HepG2 (cell line): ENCODE measurements around the gene METTL27. TPM values are rescaled to one million over a fixed set of nuclear protein-coding genes. Genes with fewer than 3 reads are reported as not detected.

Source experiments
- BCL6 ChIP-seq: IDR thresholded peaks from 2 replicates; pipeline ENCODE4 v1.6.1; 2016; ENCODE audit warnings: missing genetic modification reagents, missing compliant biosample characterization
- BORCS8-MEF2B ChIP-seq: sonication (generic); formaldehyde crosslinking; IDR thresholded peaks from 2 replicates; pipeline ENCODE4 v1.8.0; 2022; ENCODE audit warnings: mild to moderate bottlenecking, missing genetic modification reagents
- CBX1 ChIP-seq: IDR thresholded peaks from one replicate; pipeline ENCODE4 v1.6.1; 2016; ENCODE audit warnings: antibody characterized with exemption, low read depth
- CEBPB ChIP-seq: IDR thresholded peaks from 2 replicates; pipeline ENCODE4 v1.6.1; 2011; ENCODE audit warnings: low read depth, low read length, improper control_type of control experiment, borderline replicate concordance
- CHCHD3 ChIP-seq: sonication (generic); formaldehyde crosslinking; IDR thresholded peaks from 2 replicates; pipeline ENCODE4 v1.8.0; 2022; ENCODE audit warnings: mild to moderate bottlenecking, missing genetic modification reagents, moderate library complexity
- CHD4 ChIP-seq: fragments of 200-600 bp; sonication (generic); IDR thresholded peaks from 2 replicates; pipeline ENCODE4 v1.7.0; 2017; ENCODE audit warnings: mild to moderate bottlenecking, low read length, borderline replicate concordance
- EED ChIP-seq: sonication (generic); formaldehyde crosslinking; IDR thresholded peaks from 2 replicates; pipeline ENCODE4 v1.5.0; 2020; ENCODE audit warnings: mild to moderate bottlenecking, missing genetic modification reagents
- FOXP1 ChIP-seq, 2 experiments: fragments of 450-650 bp in 1 of 2; IDR thresholded peaks; 2 replicates each; pipeline ENCODE4 v1.6.1; 2017 to 2018; ENCODE audit warnings: antibody characterized with exemption in 1 of 2
- HDAC1 ChIP-seq: sonication (generic); formaldehyde crosslinking; IDR thresholded peaks from 2 replicates; pipeline ENCODE4 v1.5.1; 2020; ENCODE audit warnings: mild to moderate bottlenecking, missing genetic modification reagents
- HDAC2 ChIP-seq: sonication (generic); formaldehyde crosslinking; IDR thresholded peaks from 2 replicates; pipeline ENCODE4 v1.4.0; 2020; ENCODE audit warnings: missing genetic modification reagents
- HNRNPLL ChIP-seq: fragments of 200-400 bp; formaldehyde crosslinking; IDR thresholded peaks from 2 replicates; pipeline ENCODE4 v1.6.1; 2017; ENCODE audit warnings: mild to moderate bottlenecking, low read depth, low read length; ENCODE audit not compliant: poor library complexity, severe bottlenecking
- NR2F2 ChIP-seq: IDR thresholded peaks from 2 replicates; pipeline ENCODE4 v1.6.1; 2012; ENCODE audit warnings: low read depth, inconsistent platforms, borderline replicate concordance
- PAXIP1 ChIP-seq: sonication (generic); formaldehyde crosslinking; conservative IDR thresholded peaks from 2 replicates; pipeline ENCODE4 v1.4.0; 2020; ENCODE audit warnings: mild to moderate bottlenecking, missing genetic modification reagents, moderate library complexity
- SOX5 ChIP-seq: IDR thresholded peaks from 2 replicates; pipeline ENCODE4 v1.6.1; 2016; ENCODE audit warnings: borderline replicate concordance
- TIGD3 ChIP-seq: sonication (generic); formaldehyde crosslinking; IDR thresholded peaks from 2 replicates; pipeline ENCODE4 v1.5.1; 2020; ENCODE audit warnings: mild to moderate bottlenecking, missing genetic modification reagents, borderline replicate concordance
- XBP1 ChIP-seq: sonication (generic); formaldehyde crosslinking; IDR thresholded peaks from 2 replicates; pipeline ENCODE4 v1.5.0; 2020; ENCODE audit warnings: missing genetic modification reagents
- YEATS2 ChIP-seq: sonication (generic); formaldehyde crosslinking; IDR thresholded peaks from 2 replicates; pipeline ENCODE4 v1.4.0; 2020; ENCODE audit warnings: missing genetic modification reagents, borderline replicate concordance
- ZEB1 ChIP-seq: IDR thresholded peaks from 2 replicates; pipeline ENCODE4 v1.6.1; 2012; ENCODE audit warnings: mild to moderate bottlenecking, low read depth, inconsistent platforms; ENCODE audit not compliant: insufficient replicate concordance
- ZFX ChIP-seq: sonication (generic); formaldehyde crosslinking; IDR thresholded peaks from 2 replicates; pipeline ENCODE4 v1.4.0; 2020; ENCODE audit warnings: mild to moderate bottlenecking, low read depth, missing genetic modification reagents, moderate library complexity
- ZMYM3 ChIP-seq: sonication (generic); formaldehyde crosslinking; IDR thresholded peaks from 2 replicates; pipeline ENCODE4 v1.5.1; 2020; ENCODE audit warnings: mild to moderate bottlenecking, missing genetic modification reagents
- ZNF629 ChIP-seq: sonication (generic); formaldehyde crosslinking; conservative IDR thresholded peaks from 2 replicates; pipeline ENCODE4 v1.5.0; 2020; ENCODE audit warnings: missing genetic modification reagents
- ZNF691 ChIP-seq: sonication (generic); formaldehyde crosslinking; IDR thresholded peaks from 2 replicates; pipeline ENCODE4 v1.4.0; 2020; ENCODE audit warnings: missing genetic modification reagents, low read depth, mild to moderate bottlenecking, borderline replicate concordance
- polyA plus RNA-seq, 8 experiments: library from polyadenylated mRNA; depleted of rRNA in 3 of 8; stranded (reverse) in 7 of 8; unstranded in 1 of 8; fragments of >200 nt; fragmentation: Illumina TruSeq in 4 of 8; extraction: Trizol in 4 of 8; gene quantifications; 2 replicates each; pipeline versions ENCODE4 v1.2.1 to v1.2.3, GENCODE V29; 2011 to 2016; ENCODE audit warnings: low read depth in 4 of 8, missing spikeins in 1 of 8, mixed read lengths in 1 of 8; ENCODE audit not compliant: insufficient read depth in 1 of 8
- total RNA-seq, 5 experiments: library from RNA; depleted of rRNA; stranded (reverse); fragments of >200 nt; fragmentation: Illumina TruSeq; extraction: Trizol; gene quantifications; 2 replicates each; pipeline ENCODE4 v1.2.3, GENCODE V29; 2016; ENCODE audit warnings: low read depth in 1 of 5
- TF ChIP-seq, protein P1 (sequence below): sonication (generic); formaldehyde crosslinking; IDR thresholded peaks from 2 replicates; pipeline ENCODE4 v1.4.0; 2020; ENCODE audit warnings: missing genetic modification reagents, borderline replicate concordance

The METTL27 gene
- total and polyA plus RNA-seq, 2 of the 13 experiments (the other 11 are each of a cell fraction or from before 2014, with no cell fraction given), result 2.0 to 3.0 TPM

- TF ChIP-seq YEATS2 (CRISPR knock-in tag), result no peak
- peak; percentile 96 for TF ChIP-seq ZMYM3 (CRISPR knock-in tag)
- peak; percentile 38 for TF ChIP-seq ZEB1
- TF ChIP-seq XBP1 (CRISPR knock-in tag), result no peak
- 0 out of 2 replicates have a peak, but pooled peaks have one; percentile 14 for TF ChIP-seq ZFX
- peak; percentile 49; the same call in 1 of the 2 replicates for TF ChIP-seq HDAC1 (CRISPR knock-in tag)
- TF ChIP-seq CHD4, result peak; percentile 53; the same call in 1 of the 2 replicates
- 0 out of 2 replicates have a peak, but pooled peaks have one; percentile 7 for TF ChIP-seq BCL6
- TF ChIP-seq CBX1, result peak; percentile 40
- TF ChIP-seq, protein P1, sequence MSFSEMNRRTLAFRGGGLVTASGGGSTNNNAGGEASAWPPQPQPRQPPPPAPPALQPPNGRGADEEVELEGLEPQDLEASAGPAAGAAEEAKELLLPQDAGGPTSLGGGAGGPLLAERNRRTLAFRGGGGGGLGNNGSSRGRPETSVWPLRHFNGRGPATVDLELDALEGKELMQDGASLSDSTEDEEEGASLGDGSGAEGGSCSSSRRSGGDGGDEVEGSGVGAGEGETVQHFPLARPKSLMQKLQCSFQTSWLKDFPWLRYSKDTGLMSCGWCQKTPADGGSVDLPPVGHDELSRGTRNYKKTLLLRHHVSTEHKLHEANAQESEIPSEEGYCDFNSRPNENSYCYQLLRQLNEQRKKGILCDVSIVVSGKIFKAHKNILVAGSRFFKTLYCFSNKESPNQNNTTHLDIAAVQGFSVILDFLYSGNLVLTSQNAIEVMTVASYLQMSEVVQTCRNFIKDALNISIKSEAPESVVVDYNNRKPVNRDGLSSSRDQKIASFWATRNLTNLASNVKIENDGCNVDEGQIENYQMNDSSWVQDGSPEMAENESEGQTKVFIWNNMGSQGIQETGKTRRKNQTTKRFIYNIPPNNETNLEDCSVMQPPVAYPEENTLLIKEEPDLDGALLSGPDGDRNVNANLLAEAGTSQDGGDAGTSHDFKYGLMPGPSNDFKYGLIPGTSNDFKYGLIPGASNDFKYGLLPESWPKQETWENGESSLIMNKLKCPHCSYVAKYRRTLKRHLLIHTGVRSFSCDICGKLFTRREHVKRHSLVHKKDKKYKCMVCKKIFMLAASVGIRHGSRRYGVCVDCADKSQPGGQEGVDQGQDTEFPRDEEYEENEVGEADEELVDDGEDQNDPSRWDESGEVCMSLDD (CRISPR knock-in tag), result no peak
- TF ChIP-seq FOXP1 (IDR thresholded peaks at IDR 0.05), result no peak
- TF ChIP-seq FOXP1 (CRISPR knock-in tag; IDR thresholded peaks at IDR 0.05), result 0 out of 2 replicates have a peak, but pooled peaks have one; percentile 17
- TF ChIP-seq TIGD3, result no peak
- peak; percentile 67 for TF ChIP-seq NR2F2
- TF ChIP-seq HDAC2 (CRISPR knock-in tag), result peak; percentile 42; the same call in 1 of the 2 replicates
- TF ChIP-seq ZNF629, result peak; percentile 99
- TF ChIP-seq HNRNPLL, result no peak
- 0 out of 2 replicates have a peak, but pooled peaks have one; percentile 25 for TF ChIP-seq SOX5 (CRISPR knock-in tag)
- no peak for TF ChIP-seq ZNF691 (CRISPR knock-in tag)
- no peak for TF ChIP-seq EED
- no peak for TF ChIP-seq BORCS8-MEF2B
- TF ChIP-seq CHCHD3 (CRISPR knock-in tag), result 0 out of 2 replicates have a peak, but pooled peaks have one; percentile 45
- no peak for TF ChIP-seq CEBPB
- peak; percentile 47 for TF ChIP-seq PAXIP1 (CRISPR knock-in tag)
Measured at GRCh38 chr7:73839290-73839689, 3.0 kb downstream of the METTL27 start (continued).
